GM21717 (cell line): ENCODE data around the gene L3MBTL4.

ENCODE experiments used
- ATAC-seq: cut with Tn5 transposase; IDR thresholded peaks from one replicate; pipeline ENCODE4 v1.9.1; 2021; ENCODE audit warnings: mild to moderate bottlenecking, moderate library complexity; ENCODE audit not compliant: unreplicated experiment

Gene L3MBTL4

DNA sequence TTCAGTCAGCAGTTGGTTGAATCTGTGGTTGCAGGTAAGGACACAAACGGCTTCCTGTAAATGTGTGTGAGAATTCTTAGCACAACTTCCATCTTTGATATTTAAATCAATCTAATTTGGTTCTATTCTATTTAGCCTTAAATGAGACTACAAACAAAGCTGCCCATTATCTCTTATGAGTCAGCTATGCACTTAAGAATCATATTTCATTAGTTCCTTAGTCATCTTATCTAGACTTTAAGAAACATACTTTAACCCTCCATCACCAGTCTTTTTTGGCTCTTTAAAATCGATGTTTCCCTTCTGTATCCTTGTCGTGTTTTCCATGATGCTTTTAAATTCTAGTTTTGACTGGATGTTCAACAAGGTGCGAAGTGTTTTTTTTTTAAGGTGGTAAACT, 405.0 kb downstream of the L3MBTL4 start:
- no peak for ATAC-seq

DNA sequence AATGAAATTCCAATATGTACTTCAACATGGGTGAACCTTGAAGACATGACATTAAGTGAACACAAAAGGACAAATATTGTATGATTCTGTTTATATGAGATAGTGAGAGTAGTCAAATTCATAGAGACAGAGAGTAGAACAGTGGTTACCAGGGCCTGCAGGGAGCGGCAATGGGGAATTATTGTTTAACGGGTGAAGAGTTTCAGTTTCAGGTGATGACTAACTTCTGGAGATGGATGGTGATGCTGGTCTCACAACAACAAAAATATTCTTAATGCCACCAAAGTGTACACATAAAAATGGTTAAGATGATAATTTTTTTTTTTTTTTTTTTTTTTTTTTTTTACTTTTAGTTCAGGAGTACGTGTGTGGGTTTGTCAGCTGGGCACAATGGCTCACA, 410.0 kb downstream of the L3MBTL4 start:
- peak; percentile 94 for ATAC-seq

DNA sequence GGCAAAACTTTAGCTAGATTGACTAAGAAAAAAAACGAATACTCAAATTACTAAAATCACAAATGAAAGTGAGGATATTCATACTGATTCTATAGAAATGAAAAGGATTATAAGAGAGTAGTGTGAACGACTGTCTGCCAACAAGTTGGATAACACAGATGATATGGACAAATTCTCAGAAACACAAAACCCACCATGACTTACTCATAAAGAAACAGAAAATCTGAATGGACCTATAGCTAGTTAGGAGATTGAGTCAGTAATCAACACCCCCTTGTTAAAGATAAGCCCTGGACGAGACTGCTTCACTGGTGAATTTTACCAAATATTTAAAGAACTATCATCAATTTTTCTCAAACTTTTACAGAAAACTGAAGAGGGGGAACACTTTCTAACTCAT, 410.6 kb downstream of the L3MBTL4 start:
- peak; percentile 54 for ATAC-seq

GRCh38 chr18:6001867-6002266, 412.8 kb downstream of the L3MBTL4 start:
- no peak for ATAC-seq

- peak; percentile 94 for ATAC-seq
Measured at GRCh38 chr18:5998907-5999306, 415.8 kb downstream of the L3MBTL4 start.

DNA sequence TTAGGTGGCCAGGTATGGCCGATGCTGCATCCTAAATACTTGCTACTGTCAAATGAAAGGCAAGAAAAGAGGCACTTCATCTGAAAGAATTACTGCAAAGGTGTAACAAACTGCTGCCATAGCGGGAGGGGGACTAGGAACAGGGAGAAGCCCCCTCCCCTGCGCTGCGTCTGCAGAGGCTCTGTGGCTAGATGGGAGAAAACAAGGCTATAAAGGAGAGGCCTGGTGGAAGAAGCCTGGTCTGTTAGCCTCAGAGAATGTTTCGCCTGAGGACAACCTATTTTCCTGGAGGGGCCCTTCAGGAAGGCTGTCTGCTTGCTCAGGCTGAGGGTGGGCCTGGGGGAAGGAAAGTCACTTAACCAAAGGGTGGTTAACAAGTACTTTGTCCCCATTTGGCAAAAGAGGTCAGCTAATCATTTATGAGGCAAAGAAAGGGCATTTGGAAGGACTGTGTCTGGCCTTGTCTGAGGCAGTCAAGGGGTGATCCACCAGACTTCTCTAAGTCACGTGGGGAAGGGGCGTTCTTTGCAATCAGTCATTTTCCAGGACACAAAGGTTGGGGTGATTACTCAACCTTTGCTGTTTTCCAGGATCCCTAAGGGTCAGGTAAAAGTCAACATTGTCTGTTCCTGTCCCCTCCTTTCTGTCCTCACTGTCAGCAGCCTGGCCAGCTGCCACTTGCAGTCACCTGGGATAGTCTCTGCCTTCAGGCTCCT, 416.4 kb downstream of the L3MBTL4 start:
- ATAC-seq: peak; percentile 21

DNA sequence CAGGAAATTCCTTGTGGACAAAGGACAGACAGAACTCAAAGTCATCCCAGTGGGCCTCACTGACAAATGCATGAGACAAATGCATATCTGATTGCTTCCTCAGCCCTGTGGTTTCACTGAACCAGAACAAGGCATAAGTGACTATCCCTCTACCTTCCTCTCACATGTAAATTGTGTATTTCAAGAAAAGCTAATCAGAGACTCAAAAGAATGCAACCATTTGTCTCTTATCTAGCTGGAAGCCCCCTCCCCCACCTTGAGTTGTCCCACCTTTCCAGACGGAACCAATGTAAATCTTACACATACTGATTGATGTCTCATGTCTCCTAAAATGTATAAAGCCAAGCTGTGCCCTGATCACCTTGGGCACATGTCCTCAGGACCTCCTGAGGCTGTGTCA, 417.4 kb downstream of the L3MBTL4 start:
- no peak for ATAC-seq

GRCh38 chr18:5995626-5996025, 419.1 kb downstream of the L3MBTL4 start:
- ATAC-seq: no peak

- ATAC-seq: no peak
Measured at GRCh38 chr18:5993938-5994337, 420.8 kb downstream of the L3MBTL4 start.

DNA sequence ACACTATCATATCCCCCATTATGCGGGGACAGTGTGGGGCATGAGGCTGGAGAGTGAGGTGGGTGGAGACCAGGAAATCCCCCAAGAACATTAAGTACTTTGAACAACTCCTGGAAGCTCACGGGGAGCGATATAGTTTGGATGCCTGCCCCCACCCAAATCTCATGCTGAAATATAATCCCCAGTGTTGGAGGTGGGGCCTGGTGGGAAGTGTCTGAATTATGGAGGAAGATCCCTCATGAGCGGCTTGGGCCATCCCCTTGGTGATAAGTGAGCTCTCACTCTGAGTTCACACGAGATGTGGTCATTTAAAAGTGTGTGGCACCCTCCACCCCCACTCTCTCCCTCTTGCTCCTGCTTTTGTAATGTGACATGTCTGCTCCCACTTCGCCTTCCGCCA, 422.3 kb downstream of the L3MBTL4 start:
- ATAC-seq: no peak

DNA sequence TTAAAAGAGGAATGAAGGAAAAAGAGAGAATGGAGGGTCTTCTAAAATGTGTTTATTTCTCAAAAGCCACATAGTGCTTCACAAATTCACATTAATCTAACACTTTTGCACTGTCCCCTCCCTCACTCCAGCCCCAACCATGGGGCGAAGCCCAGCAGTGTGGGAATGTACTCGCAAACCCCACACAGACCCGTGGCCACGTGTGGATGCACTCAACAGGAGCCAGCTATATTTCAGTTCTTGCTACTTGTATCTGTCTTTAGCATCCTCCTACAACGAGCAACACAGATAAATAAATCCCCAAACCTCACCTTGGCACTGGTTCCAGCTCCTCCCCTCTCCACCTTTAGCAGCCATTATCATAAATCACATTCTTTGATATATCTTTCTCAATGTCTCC, 427.5 kb downstream of the L3MBTL4 start:
- ATAC-seq: no peak

GRCh38 chr18:5986257-5986931, 428.3 kb downstream of the L3MBTL4 start:
- no peak for ATAC-seq

- no peak for ATAC-seq
Measured at GRCh38 chr18:5984245-5984644, 430.5 kb downstream of the L3MBTL4 start.

DNA sequence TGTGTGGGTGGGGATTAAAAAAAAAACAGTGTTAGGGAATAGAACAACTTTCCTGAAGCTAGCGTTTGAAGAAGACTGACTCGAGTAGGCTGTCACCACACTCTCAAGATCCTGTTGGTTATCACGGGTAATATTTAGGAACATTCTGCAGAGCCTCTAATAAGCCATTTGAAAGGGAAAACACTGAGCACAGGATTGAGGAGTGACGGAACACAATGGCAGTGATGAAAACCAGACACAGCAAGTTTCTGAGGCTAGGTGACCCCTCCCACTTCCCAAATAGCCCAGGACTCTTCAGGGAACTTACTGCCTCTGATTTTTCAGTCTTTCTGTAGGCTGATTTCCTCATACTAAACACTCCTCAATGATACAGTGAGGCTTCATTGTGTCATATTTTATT, 431.2 kb downstream of the L3MBTL4 start:
- ATAC-seq: no peak

DNA sequence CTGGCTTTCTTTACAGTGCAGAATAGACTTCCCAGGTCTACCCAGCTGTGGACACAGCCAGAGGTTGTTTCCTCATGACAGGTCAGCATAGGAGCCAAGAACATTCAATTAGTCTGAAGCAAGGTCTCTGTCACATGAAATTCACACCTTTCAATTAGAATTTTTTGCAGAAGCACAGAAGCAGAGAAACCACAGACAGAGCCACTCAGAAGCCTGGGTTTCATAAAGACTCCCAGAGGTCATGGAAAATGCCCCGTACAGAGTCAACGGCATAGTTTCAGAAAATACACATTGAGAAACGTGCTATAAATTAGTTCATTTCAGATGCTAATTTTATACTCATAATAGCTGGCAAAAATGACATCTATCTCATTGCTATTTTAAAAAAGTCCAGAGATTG, 432.4 kb downstream of the L3MBTL4 start:
- no peak for ATAC-seq

DNA sequence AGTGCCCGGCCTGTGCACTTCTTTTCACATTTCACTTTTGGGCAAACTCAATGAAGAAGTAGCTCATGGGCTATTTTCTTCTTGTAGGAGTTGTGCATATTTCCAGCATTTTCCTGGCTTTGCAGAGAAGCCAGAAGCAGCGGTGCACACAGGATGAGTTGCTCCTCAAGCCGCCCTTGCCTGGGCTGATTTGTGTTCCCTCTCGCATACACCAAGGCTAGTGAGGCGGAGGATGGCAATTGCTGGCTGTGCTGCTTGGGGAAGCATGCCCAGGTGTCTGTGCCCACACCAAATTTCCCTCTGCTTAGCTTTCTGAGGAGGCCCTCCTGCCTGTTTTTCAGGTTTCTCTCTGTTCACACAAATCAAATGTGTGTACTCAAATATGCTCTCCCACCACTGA, 434.0 kb downstream of the L3MBTL4 start:
- ATAC-seq: no peak

- peak; percentile 65 for ATAC-seq
Measured at GRCh38 chr18:5979971-5980457, 434.7 kb downstream of the L3MBTL4 start.

DNA sequence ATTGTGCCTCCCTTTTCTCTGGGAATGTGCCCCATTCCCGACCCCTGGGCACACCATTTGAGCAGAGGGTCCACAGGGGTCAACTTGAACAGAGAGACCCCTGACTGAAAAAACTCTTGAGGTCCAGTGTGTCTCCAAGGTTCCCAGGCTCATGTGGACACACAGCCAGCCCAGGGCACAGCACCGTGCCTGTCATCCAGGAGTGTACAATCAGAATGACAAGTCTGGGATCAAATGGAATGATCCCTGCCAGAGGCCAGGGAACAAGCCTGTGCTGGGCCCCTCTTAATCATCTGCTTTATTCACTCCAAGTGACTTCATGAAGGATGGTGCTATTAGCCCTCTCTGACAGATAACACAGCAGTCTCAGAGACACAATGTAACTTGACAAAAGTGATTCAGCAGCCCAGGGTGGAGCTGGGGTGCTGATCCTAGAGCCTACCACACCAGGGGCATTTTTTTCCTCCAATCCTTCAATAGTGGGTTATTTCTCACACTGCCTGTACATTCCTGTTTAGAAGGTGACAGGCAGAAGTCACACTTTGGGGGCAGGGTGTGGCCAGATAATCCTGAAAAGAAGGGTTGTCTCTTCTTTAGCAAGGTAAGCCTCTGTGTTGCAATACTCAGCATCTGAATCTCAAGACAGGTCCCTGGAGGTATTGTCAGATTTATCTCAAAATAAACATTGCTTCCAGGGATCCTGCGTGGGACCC, 435.4 kb downstream of the L3MBTL4 start:
- ATAC-seq: no peak

DNA sequence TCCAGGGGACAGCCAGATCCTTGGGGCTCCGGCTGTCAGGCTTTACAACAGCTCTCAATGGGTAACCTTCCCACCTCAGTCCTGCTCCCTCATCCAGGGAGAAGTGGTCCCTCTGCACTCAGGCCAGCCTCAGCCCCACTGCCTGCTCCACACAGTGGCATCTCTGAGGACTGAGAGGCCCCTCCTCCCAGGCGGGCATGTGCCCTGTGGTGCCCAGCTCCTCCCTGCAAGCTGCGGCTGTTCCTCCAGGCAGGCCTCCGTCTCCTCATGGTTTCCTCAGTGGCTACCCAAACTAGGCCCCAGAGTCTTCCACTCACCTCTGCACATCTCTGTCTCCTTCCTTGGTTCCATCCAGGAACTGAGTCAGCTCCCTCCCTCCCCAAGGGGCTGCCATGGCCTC, 437.7 kb downstream of the L3MBTL4 start:
- ATAC-seq: no peak

DNA sequence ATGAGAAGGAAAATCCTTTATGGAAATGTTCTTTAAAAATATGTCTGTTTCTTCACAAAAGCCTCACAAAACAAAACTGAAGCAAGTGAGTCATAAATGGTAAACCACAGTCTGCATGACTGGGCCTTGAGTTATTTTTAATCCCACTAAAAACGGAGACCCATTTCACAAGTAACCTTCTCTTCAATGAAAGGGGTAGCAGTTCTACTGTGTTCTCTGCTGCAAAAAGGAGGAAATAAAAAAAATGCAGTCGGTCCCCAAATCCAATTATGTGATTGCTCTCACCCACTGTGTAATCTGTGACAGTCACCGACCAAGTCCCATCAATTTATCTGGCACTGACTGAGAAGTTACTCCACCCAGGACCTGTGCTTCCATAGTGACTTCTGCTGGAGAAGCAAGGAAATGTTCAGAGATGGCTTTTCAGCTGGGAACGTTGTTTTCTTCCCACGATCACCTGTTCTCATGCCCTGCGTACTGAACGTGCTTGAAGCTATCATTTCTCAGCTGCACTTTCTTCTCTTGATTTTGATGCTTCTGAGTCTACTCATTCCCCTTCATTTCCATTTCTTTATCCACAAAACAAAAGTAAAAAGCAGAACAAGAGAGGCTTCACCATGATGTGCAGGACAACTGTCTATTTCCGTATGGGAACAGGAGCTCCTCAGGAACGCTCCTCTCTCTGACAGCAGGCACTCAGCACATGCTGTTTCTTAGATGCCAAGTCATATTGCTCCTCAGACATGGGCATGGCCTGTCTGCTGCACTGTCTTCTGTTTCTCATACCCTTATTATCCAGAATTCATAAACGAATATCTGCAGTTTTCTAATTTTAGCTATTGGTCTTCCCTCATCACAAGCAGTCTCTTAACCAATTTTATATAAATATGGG, 439.4 kb downstream of the L3MBTL4 start:
- ATAC-seq: peak; percentile 71

DNA sequence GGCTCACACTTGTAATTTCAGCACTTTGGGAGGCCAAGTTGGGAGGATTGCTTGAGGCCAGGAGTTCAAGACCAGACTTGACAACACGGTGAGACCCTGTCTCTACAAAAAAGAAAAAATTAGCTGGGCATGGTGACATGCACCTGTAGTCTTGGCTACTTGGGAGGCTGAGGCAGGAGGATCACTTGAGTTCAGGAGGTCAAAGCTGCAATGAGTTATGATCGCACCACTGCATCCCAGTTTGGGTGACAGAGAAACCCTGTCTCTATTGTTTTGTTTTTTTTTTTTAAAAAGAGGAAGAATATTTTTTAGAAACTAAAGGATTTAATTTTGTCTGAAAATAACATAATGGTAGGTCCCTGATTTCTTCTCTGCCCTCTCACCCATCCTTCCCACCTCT, 440.0 kb downstream of the L3MBTL4 start:
- ATAC-seq: no peak
